ENCODE results near the gene MRS2.
"Not testable (repeated sequence)": the region's sequence is repeated elsewhere in the genome, so short reads cannot be mapped to it uniquely, and the experiment has no call there.

The MRS2 gene

DNA sequence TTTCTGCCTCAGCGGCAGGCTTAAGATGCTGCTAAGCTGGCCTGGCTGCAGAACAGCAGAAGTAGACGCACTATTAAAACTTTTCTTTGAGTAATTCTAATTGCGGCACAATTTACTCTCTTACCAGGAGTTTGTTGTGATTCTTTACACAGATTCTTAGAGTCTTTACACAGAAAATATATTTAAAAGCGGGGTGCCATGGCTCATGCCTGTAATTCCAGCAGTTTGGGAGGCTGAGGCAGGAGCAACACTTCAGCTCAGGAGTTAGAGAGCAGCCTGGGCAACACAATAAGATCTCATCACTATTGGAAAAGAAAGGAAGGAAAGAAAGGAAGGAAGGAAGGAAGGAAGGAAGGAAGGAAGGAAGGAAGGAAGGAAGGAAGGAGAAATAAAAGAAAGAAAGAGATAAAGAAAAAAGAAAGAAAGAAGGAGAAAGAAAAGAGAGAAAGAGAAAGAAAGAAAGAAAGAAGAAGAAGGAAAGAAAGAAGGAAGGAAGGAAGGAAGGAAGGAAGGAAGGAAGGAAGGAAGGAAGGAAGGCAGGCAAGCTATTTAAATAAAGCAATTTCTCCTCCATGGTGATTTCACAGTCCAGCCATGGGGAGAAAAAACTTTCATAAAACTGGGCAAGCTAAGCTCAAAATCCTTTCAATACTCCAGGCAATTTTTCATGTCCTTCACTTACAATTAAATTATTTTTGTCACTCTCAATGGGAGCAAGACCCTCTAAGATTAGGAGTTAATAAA, 21.1 kb upstream of the MRS2 start:
- no peak for ATAC-seq
- TF ChIP-seq PPARA (CRISPR knock-in tag; IDR thresholded peaks at IDR 0.05; ENCODE audit: borderline replicate concordance) (no peak), ISL1 (CRISPR knock-in tag; IDR thresholded peaks at IDR 0.05) (no peak), ZC3H10 (CRISPR knock-in tag; IDR thresholded peaks at IDR 0.05) (no peak), ZNF70 (CRISPR knock-in tag; IDR thresholded peaks at IDR 0.05) (no peak), CSDC2 (CRISPR knock-in tag; IDR thresholded peaks at IDR 0.05) (no peak), TOX (CRISPR knock-in tag; IDR thresholded peaks at IDR 0.05; ENCODE audit: borderline replicate concordance) (no peak), GLIS3 (CRISPR knock-in tag; IDR thresholded peaks at IDR 0.05) (no peak), BACH2 (CRISPR knock-in tag; IDR thresholded peaks at IDR 0.05; ENCODE audit: borderline replicate concordance) (no peak), TCF4 (CRISPR knock-in tag; IDR thresholded peaks at IDR 0.05; ENCODE audit: borderline replicate concordance) (no peak), SNAI2 (CRISPR knock-in tag; IDR thresholded peaks at IDR 0.05) (no peak), ESRRG (CRISPR knock-in tag; IDR thresholded peaks at IDR 0.05) (no peak), ZNF565 (CRISPR knock-in tag; conservative IDR thresholded peaks at IDR 0.05; ENCODE audit: low read depth) (no peak), RARB (CRISPR knock-in tag; IDR thresholded peaks at IDR 0.05) (no peak)
- TF ChIP-seq, protein P1, sequence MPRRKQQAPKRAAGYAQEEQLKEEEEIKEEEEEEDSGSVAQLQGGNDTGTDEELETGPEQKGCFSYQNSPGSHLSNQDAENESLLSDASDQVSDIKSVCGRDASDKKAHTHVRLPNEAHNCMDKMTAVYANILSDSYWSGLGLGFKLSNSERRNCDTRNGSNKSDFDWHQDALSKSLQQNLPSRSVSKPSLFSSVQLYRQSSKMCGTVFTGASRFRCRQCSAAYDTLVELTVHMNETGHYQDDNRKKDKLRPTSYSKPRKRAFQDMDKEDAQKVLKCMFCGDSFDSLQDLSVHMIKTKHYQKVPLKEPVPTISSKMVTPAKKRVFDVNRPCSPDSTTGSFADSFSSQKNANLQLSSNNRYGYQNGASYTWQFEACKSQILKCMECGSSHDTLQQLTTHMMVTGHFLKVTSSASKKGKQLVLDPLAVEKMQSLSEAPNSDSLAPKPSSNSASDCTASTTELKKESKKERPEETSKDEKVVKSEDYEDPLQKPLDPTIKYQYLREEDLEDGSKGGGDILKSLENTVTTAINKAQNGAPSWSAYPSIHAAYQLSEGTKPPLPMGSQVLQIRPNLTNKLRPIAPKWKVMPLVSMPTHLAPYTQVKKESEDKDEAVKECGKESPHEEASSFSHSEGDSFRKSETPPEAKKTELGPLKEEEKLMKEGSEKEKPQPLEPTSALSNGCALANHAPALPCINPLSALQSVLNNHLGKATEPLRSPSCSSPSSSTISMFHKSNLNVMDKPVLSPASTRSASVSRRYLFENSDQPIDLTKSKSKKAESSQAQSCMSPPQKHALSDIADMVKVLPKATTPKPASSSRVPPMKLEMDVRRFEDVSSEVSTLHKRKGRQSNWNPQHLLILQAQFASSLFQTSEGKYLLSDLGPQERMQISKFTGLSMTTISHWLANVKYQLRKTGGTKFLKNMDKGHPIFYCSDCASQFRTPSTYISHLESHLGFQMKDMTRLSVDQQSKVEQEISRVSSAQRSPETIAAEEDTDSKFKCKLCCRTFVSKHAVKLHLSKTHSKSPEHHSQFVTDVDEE (CRISPR knock-in tag; IDR thresholded peaks at IDR 0.05), result no peak
- TF ChIP-seq, protein P2, sequence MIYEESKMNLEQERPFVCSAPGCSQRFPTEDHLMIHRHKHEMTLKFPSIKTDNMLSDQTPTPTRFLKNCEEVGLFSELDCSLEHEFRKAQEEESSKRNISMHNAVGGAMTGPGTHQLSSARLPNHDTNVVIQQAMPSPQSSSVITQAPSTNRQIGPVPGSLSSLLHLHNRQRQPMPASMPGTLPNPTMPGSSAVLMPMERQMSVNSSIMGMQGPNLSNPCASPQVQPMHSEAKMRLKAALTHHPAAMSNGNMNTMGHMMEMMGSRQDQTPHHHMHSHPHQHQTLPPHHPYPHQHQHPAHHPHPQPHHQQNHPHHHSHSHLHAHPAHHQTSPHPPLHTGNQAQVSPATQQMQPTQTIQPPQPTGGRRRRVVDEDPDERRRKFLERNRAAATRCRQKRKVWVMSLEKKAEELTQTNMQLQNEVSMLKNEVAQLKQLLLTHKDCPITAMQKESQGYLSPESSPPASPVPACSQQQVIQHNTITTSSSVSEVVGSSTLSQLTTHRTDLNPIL (CRISPR knock-in tag; IDR thresholded peaks at IDR 0.05; ENCODE audit: low read depth), result no peak

DNA sequence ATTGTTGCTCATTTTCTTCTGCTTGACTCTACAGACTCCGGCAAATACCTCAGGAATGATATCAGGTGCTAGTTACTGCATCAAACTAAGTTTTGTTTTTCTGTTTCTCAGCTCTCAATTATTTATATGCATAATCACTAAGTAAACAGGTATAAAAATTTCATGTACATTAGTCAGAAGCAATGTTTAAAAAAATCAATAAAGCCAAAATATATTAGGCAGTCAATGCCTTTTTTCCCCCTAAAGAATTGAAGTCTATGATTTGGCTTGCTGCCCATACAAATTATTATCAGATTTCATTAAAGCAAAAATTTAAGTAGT, 20.6 kb upstream of the MRS2 start:
- TF ChIP-seq GLIS3 (CRISPR knock-in tag; IDR thresholded peaks at IDR 0.05) (no peak), PPARA (CRISPR knock-in tag; IDR thresholded peaks at IDR 0.05; ENCODE audit: borderline replicate concordance) (no peak)
- ATAC-seq, result no peak

DNA sequence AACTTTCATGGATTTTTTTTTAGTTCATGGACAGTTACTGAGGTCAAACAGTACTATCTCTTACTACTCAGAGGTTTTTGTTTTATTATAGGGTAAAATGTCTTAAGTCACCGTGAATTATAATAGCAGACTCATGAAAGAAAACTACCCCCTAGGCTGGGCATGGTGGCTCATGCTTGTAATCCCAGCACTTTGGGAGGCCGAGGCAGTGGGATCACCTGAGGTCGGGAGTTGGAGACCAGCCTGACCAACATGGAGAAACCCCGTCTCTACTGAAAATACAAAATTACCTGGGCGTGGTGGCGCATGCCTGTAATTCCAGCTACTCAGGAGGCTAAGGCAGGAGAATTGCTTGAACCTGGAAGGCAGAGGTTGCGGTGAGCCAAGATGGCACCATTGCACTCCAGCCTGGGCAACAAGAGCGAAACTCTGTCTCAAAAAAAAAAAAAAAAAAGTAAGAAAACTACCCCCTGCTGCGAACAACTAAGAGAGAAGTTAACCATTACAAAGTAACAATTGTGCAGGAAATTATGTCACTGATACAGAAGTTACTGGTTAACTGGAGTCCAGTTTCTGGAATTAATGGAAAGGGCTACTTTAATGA, 19.7 kb upstream of the MRS2 start:
- not testable (repeated sequence) for ATAC-seq

DNA sequence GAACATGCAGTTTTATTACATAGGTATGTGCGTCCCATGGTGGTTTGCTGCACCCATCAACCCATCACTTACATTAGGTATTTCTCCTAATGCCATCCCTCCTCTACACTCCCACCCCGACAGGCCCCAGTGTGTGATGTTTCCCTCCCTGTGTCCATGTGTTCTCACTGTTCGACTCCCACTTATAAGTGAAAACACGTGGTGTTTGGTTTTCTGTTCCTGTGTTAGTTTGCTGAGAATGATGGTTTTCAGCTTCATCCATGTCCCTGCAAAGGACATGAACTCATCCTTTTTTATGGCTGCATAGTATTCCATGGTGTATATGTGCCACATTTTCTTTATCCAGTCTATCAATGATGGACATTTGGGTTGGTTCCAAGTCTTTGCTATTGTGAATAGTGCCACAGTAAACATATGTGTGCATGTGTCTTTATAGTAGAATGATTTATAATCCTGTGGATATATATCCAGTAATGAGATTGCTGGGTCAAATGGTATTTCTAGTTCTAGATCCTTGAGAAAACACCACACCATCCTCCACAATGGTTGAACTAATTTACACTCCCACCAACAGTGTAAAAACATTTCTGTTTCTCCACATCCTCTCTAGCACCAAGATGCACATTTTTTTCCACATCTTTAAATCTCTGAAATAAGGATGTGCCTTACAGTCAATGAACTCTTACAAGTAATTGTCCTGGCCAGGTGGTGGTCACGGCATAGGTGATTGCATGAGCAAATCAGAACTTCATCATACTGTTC, 18.2 kb upstream of the MRS2 start:
- ATAC-seq, result not testable (repeated sequence)

DNA sequence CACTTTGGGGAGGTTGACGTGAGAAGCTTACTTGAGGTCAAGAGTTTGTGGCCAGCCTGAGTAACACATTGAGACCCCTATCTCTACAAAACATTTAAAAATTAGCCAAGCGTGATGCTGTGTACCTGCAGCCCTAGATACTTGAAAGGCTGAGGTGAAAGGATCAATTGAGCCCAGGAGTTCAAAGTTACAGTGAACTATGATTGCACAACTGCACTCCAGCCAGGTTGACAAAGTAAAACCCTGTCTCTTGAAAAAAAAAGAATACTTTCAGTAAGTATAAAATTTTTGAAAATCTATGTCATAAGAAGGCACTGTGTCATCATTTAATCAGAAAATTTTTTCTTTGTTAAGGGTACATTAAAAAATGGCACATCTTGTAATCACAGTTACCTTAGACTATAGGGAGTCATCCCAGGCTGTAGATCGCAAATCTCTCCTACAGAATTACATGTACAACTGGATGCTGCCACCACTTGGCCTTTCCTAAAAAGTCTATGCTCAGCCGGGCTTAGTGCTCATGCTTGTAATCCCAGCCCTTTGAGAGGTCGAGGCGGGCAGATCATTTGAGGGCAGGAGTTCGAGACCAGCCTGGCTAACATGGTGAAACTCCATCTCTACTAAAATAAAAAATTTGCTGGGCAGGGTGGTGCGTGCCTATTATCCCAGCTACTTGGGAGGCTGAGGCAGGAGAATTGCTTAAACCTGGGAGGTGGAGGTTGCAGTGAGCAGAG, 17.0 kb upstream of the MRS2 start:
- TF ChIP-seq ARNTL (CRISPR knock-in tag; IDR thresholded peaks at IDR 0.05; ENCODE audit: borderline replicate concordance, low read depth) (no peak), ISL1 (CRISPR knock-in tag; IDR thresholded peaks at IDR 0.05) (no peak), TCF4 (CRISPR knock-in tag; IDR thresholded peaks at IDR 0.05; ENCODE audit: borderline replicate concordance) (no peak), BACH2 (CRISPR knock-in tag; IDR thresholded peaks at IDR 0.05; ENCODE audit: borderline replicate concordance) (no peak), OSR1 (CRISPR knock-in tag; IDR thresholded peaks at IDR 0.05) (no peak), ESRRG (CRISPR knock-in tag; IDR thresholded peaks at IDR 0.05) (no peak), ZNF70 (CRISPR knock-in tag; IDR thresholded peaks at IDR 0.05) (no peak), ZFP30 (CRISPR knock-in tag; IDR thresholded peaks at IDR 0.05) (no peak), PPARA (CRISPR knock-in tag; IDR thresholded peaks at IDR 0.05; ENCODE audit: borderline replicate concordance) (no peak), CSDC2 (CRISPR knock-in tag; IDR thresholded peaks at IDR 0.05) (no peak), ZFP3 (CRISPR knock-in tag; IDR thresholded peaks at IDR 0.05) (no peak), ZNF8 (CRISPR knock-in tag; IDR thresholded peaks at IDR 0.05) (no peak), GLIS3 (CRISPR knock-in tag; IDR thresholded peaks at IDR 0.05) (no peak), TOX (CRISPR knock-in tag; IDR thresholded peaks at IDR 0.05; ENCODE audit: borderline replicate concordance) (no peak), SNAI2 (CRISPR knock-in tag; IDR thresholded peaks at IDR 0.05) (no peak)
- TF ChIP-seq, protein P3, sequence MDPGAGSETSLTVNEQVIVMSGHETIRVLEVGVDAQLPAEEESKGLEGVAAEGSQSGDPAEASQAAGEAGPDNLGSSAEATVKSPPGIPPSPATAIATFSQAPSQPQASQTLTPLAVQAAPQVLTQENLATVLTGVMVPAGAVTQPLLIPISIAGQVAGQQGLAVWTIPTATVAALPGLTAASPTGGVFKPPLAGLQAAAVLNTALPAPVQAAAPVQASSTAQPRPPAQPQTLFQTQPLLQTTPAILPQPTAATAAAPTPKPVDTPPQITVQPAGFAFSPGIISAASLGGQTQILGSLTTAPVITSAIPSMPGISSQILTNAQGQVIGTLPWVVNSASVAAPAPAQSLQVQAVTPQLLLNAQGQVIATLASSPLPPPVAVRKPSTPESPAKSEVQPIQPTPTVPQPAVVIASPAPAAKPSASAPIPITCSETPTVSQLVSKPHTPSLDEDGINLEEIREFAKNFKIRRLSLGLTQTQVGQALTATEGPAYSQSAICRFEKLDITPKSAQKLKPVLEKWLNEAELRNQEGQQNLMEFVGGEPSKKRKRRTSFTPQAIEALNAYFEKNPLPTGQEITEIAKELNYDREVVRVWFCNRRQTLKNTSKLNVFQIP (CRISPR knock-in tag; IDR thresholded peaks at IDR 0.05; ENCODE audit: borderline replicate concordance, low read depth), result no peak
- no peak for ATAC-seq

All from SK-N-SH treated with all-trans-retinoic acid at 6 μM for 48 hours (cell line).